Vagina (tissue), 2 donors: ENCODE measurements around the gene ARHGAP24. TPM values are rescaled to one million over a fixed set of nuclear protein-coding genes. Genes with fewer than 3 reads are reported as not detected.

ENCODE experiments used
- DNase-seq, 2 donors: peaks; one replicate each; pipeline ENCODE4 v3.0.0-alpha.2; 2017; ENCODE audit errors: extremely low spot score in 2 of 2
- H3K27ac ChIP-seq: fragments of 200-600 bp; sonication (generic); one replicate; pipeline ENCODE4 v1.5.1; 2019
- H3K27me3 ChIP-seq: fragments of 200-600 bp; sonication (generic); one replicate; pipeline ENCODE4 v1.5.1; 2019
- H3K36me3 ChIP-seq, 2 donors: fragments of 200-600 bp; sonication (generic); one replicate each; pipeline ENCODE4 v1.5.1; 2017 to 2019
- H3K4me1 ChIP-seq: fragments of 200-600 bp; sonication (generic); one replicate; pipeline ENCODE4 v1.5.1; 2019
- H3K4me3 ChIP-seq, 2 donors: fragments of 200-600 bp; sonication (generic); 1 replicate in 1 of 2; 2 replicates in 1 of 2; pipeline ENCODE4 v1.5.1; 2016 to 2019
- H3K9me3 ChIP-seq: fragments of 200-600 bp; sonication (generic); one replicate; pipeline ENCODE4 v1.5.1; 2019
- POLR2A ChIP-seq, 2 donors: fragments of 450-650 bp; IDR thresholded peaks; one replicate each; pipeline ENCODE4 v1.6.1; 2017; ENCODE audit warnings: antibody characterized with exemption in 2 of 2, mild to moderate bottlenecking in 2 of 2, moderate library complexity in 2 of 2
- POLR2AphosphoS5 ChIP-seq, 2 donors: sonication (generic); formaldehyde crosslinking; IDR thresholded peaks; one replicate each; pipeline ENCODE4 v1.9.0; 2017; ENCODE audit warnings: antibody characterized with exemption in 2 of 2, mild to moderate bottlenecking in 2 of 2, low read depth in 1 of 2; ENCODE audit not compliant: insufficient read depth in 1 of 2
- intact Hi-C: fragments of 100-400 bp; cut with DNase I; formaldehyde crosslinking; loops from one replicate; pipeline ENCODE4 v1.15.1; 2023
- total RNA-seq: library from RNA; depleted of rRNA; stranded (reverse); fragments of >200 nt; gene quantifications from one replicate; pipeline ENCODE4 v1.2.3, GENCODE V29; 2016
- TF ChIP-seq, protein P1 (sequence below), 3 experiments: fragments of 450-650 bp in 2 of 3; fragments of 200-600 bp in 1 of 3; sonication (generic) in 1 of 3; IDR thresholded peaks; one replicate each; pipeline ENCODE4 v1.5.1; 2017 to 2019; ENCODE audit warnings: antibody characterized with exemption in 3 of 3, mild to moderate bottlenecking in 2 of 3, moderate library complexity in 2 of 3

Gene ARHGAP24
- total RNA-seq, 1 donor from 2014 or later: 40.0 TPM

DNA sequence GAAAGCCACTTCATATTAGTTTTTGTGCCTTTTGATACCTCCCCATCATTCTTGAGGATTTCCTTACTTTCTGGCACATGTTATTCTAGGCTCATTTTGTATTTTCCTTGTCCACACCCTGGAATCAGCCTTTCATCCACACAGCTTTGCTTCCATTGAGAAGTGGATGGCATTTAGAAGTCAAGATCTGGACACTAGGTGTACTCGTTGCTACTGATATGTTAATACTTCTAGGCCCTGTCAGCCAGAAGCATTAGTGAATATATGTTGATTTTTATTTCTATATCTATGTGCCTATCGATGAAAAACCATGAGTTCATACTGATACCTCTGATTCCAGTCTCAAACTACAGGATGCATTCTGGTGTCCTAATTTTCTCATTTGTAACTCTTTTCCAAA is 73.2 kb downstream of the ARHGAP24 start:
- H3K4me3 ChIP-seq: no peak overlapping the region
- no peaks in the 10 kb centered on the region for H3K36me3 ChIP-seq
- H3K27ac ChIP-seq: no peak overlapping the region
- no peaks in the 10 kb centered on the region for H3K4me1 ChIP-seq
- H3K27me3 ChIP-seq: no peaks in the 10 kb centered on the region
- no peaks in the 10 kb centered on the region for H3K9me3 ChIP-seq
- DNase-seq: no peak
- intact Hi-C loops: no loop called here
- no peak for TF ChIP-seq POLR2AphosphoS5 (IDR thresholded peaks at IDR 0.05; ENCODE audit: insufficient read depth in 1 of 2, low read depth in 1 of 2)
- TF ChIP-seq, protein P1, sequence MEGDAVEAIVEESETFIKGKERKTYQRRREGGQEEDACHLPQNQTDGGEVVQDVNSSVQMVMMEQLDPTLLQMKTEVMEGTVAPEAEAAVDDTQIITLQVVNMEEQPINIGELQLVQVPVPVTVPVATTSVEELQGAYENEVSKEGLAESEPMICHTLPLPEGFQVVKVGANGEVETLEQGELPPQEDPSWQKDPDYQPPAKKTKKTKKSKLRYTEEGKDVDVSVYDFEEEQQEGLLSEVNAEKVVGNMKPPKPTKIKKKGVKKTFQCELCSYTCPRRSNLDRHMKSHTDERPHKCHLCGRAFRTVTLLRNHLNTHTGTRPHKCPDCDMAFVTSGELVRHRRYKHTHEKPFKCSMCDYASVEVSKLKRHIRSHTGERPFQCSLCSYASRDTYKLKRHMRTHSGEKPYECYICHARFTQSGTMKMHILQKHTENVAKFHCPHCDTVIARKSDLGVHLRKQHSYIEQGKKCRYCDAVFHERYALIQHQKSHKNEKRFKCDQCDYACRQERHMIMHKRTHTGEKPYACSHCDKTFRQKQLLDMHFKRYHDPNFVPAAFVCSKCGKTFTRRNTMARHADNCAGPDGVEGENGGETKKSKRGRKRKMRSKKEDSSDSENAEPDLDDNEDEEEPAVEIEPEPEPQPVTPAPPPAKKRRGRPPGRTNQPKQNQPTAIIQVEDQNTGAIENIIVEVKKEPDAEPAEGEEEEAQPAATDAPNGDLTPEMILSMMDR (IDR thresholded peaks at IDR 0.05): no peak
- no peak for TF ChIP-seq POLR2A (IDR thresholded peaks at IDR 0.05)

DNA sequence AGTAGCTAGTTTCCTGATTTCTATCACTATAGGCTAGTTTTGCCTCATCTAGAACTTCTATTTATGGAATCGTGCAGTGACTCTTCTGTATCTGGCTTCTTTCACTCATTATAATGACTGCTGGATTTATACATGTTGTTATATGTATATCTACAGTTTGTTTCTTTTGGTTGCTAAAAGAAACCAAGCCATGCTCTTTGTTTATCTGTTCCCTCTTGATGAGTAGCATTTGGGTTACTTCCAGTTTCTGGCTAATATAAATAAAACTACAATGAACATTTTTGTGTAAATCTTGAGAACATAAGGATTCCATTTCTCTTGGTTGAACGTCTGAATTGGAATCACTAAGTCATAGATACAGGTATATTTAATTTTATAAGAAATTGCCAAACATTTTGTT is 73.9 kb downstream of the ARHGAP24 start:
- TF ChIP-seq POLR2A (IDR thresholded peaks at IDR 0.05) (no peak), POLR2AphosphoS5 (IDR thresholded peaks at IDR 0.05; ENCODE audit: insufficient read depth in 1 of 2, low read depth in 1 of 2) (no peak)
- TF ChIP-seq, protein P1 (IDR thresholded peaks at IDR 0.05): no peak
- Histone ChIP-seq H3K36me3 (no peaks in the 10 kb centered on the region), H3K4me1 (no peaks in the 10 kb centered on the region), H3K27ac (no peak overlapping the region), H3K4me3 (no peak overlapping the region), H3K9me3 (no peaks in the 10 kb centered on the region), H3K27me3 (no peaks in the 10 kb centered on the region)
- no peak for DNase-seq
- intact Hi-C loops: no loop called here

DNA sequence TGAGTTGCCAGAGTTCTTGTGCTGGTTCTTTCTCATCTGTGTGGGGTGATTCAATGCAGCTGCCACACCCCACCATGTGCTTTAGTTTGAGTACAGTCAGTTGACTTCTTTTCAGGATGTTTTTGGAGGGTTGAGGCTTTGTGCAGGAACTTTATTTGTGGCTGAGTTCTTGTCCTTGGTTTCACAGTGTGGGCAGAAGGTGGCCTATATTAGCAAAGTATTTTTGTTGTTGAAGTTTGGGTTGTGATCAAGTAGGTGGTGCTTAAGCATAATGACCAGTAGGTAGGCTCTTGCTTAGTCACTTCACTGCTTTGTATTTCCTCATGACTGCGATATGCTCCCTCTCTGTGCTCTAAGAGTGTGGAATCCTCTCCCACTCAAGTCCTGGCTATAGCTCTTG is 80.3 kb downstream of the ARHGAP24 start:
- H3K27ac ChIP-seq: no peak overlapping the region
- no peaks in the 10 kb centered on the region for H3K36me3 ChIP-seq
- TF ChIP-seq, protein P1 (IDR thresholded peaks at IDR 0.05): no peak
- no peak for TF ChIP-seq POLR2AphosphoS5 (IDR thresholded peaks at IDR 0.05; ENCODE audit: insufficient read depth in 1 of 2, low read depth in 1 of 2)
- TF ChIP-seq POLR2A (IDR thresholded peaks at IDR 0.05): no peak
- H3K9me3 ChIP-seq: no peaks in the 10 kb centered on the region
- H3K27me3 ChIP-seq: no peaks in the 10 kb centered on the region
- intact Hi-C loops: no loop called here
- H3K4me3 ChIP-seq: no peak overlapping the region
- no peaks in the 10 kb centered on the region for H3K4me1 ChIP-seq
- no peak for DNase-seq

DNA sequence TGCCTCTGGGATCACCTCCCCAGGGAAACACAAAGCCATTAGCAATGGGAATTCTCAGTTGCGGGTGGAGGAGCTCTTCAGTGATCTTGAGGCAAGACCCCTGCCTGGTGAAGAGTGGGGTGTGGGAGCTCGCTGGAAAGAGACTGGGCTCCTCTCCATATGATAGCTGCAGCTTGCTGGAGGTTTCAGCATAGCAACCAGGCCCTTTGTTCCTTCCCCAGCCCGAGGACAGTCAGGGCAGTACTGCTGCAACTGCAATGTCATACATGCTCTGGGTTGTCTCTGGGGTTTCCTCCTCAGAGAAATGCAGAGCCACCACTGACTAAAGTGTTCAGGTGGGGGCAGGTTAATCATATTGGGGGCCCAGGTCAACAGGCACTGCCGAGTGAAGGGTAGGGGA is 81.3 kb downstream of the ARHGAP24 start:
- Histone ChIP-seq H3K9me3 (no peaks in the 10 kb centered on the region), H3K27ac (no peak overlapping the region), H3K4me3 (no peak overlapping the region), H3K4me1 (no peaks in the 10 kb centered on the region), H3K36me3 (no peaks in the 10 kb centered on the region), H3K27me3 (no peaks in the 10 kb centered on the region)
- intact Hi-C loops: no loop called here
- DNase-seq: no peak
- TF ChIP-seq, protein P1 (IDR thresholded peaks at IDR 0.05): no peak
- no peak for TF ChIP-seq POLR2A (IDR thresholded peaks at IDR 0.05)
- TF ChIP-seq POLR2AphosphoS5 (IDR thresholded peaks at IDR 0.05; ENCODE audit: insufficient read depth in 1 of 2, low read depth in 1 of 2): no peak

DNA sequence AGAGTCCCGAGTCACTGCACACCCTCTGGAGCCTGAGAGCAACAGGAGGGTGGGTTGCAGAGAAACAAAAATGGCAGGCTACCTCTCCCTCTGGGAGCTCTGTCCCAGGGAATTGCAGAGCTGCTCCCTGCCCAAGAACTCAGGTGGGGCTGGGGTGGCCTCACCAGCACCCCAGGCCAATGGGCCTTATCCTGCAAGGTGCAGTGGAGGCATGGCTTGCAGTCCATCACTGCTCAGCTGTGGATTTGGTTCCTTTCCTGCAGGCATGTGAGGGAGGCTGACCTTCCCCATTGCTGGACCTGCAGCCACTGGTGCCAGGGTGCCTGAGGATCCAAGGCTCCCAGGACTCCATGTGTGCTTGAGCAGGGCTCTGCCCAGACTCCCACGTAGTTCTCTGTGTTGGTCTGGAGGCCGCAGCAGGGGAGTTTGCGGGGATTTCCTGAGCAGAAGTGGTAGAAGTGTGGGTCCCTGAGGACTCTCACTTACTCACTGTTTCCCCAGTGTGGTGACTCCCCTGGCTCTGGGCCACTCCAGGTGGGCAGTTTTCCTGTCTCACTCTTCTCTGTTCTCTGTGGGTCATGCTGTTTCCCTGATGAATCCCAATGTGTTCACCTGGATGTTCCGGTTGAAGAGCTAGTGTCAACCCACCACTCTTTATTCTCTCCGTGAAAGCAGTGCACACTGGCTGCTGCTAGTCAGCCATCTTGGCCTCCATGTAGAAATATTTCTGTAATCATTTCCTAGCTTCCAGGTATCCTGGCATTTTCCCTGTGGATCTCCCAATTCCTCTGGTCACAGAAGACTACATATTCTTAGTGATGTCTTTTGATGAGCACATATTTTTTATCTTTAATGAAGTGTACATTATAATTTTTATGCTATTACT is 82.3 kb downstream of the ARHGAP24 start:
- TF ChIP-seq POLR2AphosphoS5 (IDR thresholded peaks at IDR 0.05; ENCODE audit: insufficient read depth in 1 of 2, low read depth in 1 of 2) (no peak), POLR2A (IDR thresholded peaks at IDR 0.05) (no peak)
- TF ChIP-seq, protein P1 (IDR thresholded peaks at IDR 0.05): no peak
- Histone ChIP-seq H3K4me1 (no peaks in the 10 kb centered on the region), H3K27ac (no peak overlapping the region), H3K9me3 (no peaks in the 10 kb centered on the region), H3K27me3 (no peaks in the 10 kb centered on the region), H3K4me3 (no peak overlapping the region), H3K36me3 (no peaks in the 10 kb centered on the region)
- DNase-seq: no peak
- intact Hi-C loops: no loop called here
